ENCODE measurements around the gene ZNF334. TPM values are rescaled to one million over a fixed set of nuclear protein-coding genes. Genes with fewer than 3 reads are reported as not detected.

The ZNF334 gene
- polyA plus RNA-seq, 1 donor (not counting 4 experiments of a cell fraction or from before 2014, with no cell fraction given) = 1.3 TPM

DNA sequence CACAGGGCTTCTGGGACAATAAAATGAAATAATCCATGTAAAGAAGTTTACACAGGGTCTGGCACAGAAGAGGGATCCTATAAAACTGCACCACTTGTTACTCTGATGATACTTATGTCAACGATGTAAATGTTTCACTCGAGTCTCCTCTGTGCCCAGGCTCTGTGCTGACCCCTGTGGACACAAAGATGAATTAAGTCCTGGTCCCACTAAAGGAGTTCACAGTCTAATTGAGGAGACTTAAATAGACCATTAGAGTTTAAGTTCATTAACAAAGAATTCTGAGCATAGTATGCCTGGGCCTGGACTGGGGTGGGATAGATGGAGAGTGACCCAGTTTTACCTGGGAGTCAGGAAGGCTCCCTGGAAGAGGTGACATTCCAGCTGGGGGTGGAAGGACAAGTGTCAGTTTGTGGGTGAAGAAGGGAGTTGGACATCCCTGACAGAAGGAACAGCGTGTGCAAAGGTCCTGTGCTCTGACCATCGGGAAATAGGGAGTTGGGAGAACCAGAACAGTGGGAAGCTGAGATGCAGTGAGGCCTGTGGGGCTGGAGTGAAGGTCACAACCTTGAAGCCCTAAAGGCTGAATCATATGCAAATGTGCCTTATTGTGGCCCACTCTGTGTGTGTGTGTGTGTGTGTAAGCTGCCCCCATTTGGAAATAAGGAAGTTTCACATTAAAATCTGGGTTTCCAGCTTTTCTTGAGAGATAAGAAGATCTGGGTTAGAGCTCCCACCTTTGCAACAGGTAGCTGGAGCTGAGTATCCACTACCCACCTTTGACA, 36.0 kb upstream of the ZNF334 start:
- Histone ChIP-seq H3K27me3 (ENCODE audit: control insufficient read depth, extremely low read depth, insufficient read depth, low read length) (peaks cover 2% of the 10 kb centered on the region), H3K9me1 (ENCODE audit: control insufficient read depth, extremely low read depth, insufficient read depth, low read length) (no peaks in the 10 kb centered on the region), H3K9me3 (ENCODE audit: control insufficient read depth, low read depth, low read length) (no peaks in the 10 kb centered on the region), H3K4me3 (ENCODE audit: control insufficient read depth in 2 of 3, extremely low read depth in 1 of 3, insufficient read depth in 2 of 3, low read depth in 1 of 3, low read length in 3 of 3) (no peak overlapping the region), H4K20me1 (ENCODE audit: control insufficient read depth, extremely low read depth, insufficient read depth, low read length) (no peaks in the 10 kb centered on the region), H3K79me2 (ENCODE audit: control insufficient read depth, insufficient read depth, low read length) (no peaks in the 10 kb centered on the region), H3K4me1 (ENCODE audit: control insufficient read depth, extremely low read depth, insufficient read depth, low read length) (no peaks in the 10 kb centered on the region), H3K36me3 (ENCODE audit: control insufficient read depth in 2 of 2, extremely low read depth in 1 of 2, insufficient read depth in 2 of 2, low read length in 2 of 2) (no peaks in the 10 kb centered on the region), H3K27ac (ENCODE audit: control insufficient read depth, insufficient read depth, low read length) (no peak overlapping the region), H3K4me2 (ENCODE audit: control insufficient read depth, extremely low read depth, insufficient read depth, low read depth, low read length) (no peak overlapping the region), H3K9ac (ENCODE audit: control insufficient read depth, extremely low read depth, insufficient read depth, low read length) (no peak overlapping the region), H2AFZ (ENCODE audit: control insufficient read depth, low read length) (no peak overlapping the region)
- FAIRE-seq = no peak
- dilution Hi-C loops (cut with MboI; ENCODE audit: extremely low pct_ligation_motif_present, low sequenced_read_pairs) = no loop called here
- no peak for TF ChIP-seq CTCF (optimal IDR thresholded peaks at IDR 0.05 in 1 of 3, IDR thresholded peaks at IDR 0.05 in 1 of 3, conservative IDR thresholded peaks at IDR 0.05 in 1 of 3; ENCODE audit: extremely low read depth in 1 of 3, insufficient read depth in 2 of 3, low read length in 3 of 3)
- no peak for TF ChIP-seq EZH2 (IDR thresholded peaks at IDR 0.05; ENCODE audit: low read length)
- DNase-seq (ENCODE audit: low read depth, low spot score) = no peak

GRCh38 chr20:46548688-46549087, 35.3 kb upstream of the ZNF334 start:
- H3K36me3 ChIP-seq (ENCODE audit: control insufficient read depth in 2 of 2, extremely low read depth in 1 of 2, insufficient read depth in 2 of 2, low read length in 2 of 2) = no peaks in the 10 kb centered on the region
- TF ChIP-seq EZH2 (IDR thresholded peaks at IDR 0.05; ENCODE audit: low read length) (no peak), CTCF (optimal IDR thresholded peaks at IDR 0.05 in 1 of 3, IDR thresholded peaks at IDR 0.05 in 1 of 3, conservative IDR thresholded peaks at IDR 0.05 in 1 of 3; ENCODE audit: extremely low read depth in 1 of 3, insufficient read depth in 2 of 3, low read length in 3 of 3) (no peak)
- H3K27me3 ChIP-seq (ENCODE audit: control insufficient read depth, extremely low read depth, insufficient read depth, low read length) = peaks cover 2% of the 10 kb centered on the region
- no peaks in the 10 kb centered on the region for H3K9me3 ChIP-seq (ENCODE audit: control insufficient read depth, low read depth, low read length)
- no peak overlapping the region for H3K4me3 ChIP-seq (ENCODE audit: control insufficient read depth in 2 of 3, extremely low read depth in 1 of 3, insufficient read depth in 2 of 3, low read depth in 1 of 3, low read length in 3 of 3)
- FAIRE-seq (no peak), DNase-seq (ENCODE audit: low read depth, low spot score) (no peak)
- H3K79me2 ChIP-seq (ENCODE audit: control insufficient read depth, insufficient read depth, low read length) = no peaks in the 10 kb centered on the region
- H3K4me2 ChIP-seq (ENCODE audit: control insufficient read depth, extremely low read depth, insufficient read depth, low read depth, low read length) = no peak overlapping the region
- H3K9ac ChIP-seq (ENCODE audit: control insufficient read depth, extremely low read depth, insufficient read depth, low read length) = no peak overlapping the region
- no peaks in the 10 kb centered on the region for H3K9me1 ChIP-seq (ENCODE audit: control insufficient read depth, extremely low read depth, insufficient read depth, low read length)
- no peaks in the 10 kb centered on the region for H4K20me1 ChIP-seq (ENCODE audit: control insufficient read depth, extremely low read depth, insufficient read depth, low read length)
- H3K27ac ChIP-seq (ENCODE audit: control insufficient read depth, insufficient read depth, low read length) = no peak overlapping the region
- dilution Hi-C loops (cut with MboI; ENCODE audit: extremely low pct_ligation_motif_present, low sequenced_read_pairs) = no loop called here
- H3K4me1 ChIP-seq (ENCODE audit: control insufficient read depth, extremely low read depth, insufficient read depth, low read length) = no peaks in the 10 kb centered on the region
- H2AFZ ChIP-seq (ENCODE audit: control insufficient read depth, low read length) = no peak overlapping the region
